Inflammatory macrophage (primary cell): ENCODE measurements around the gene DNAH9.

ENCODE experiments used
- DNase-seq, 2 donors: peaks; one replicate each; pipeline ENCODE4 v3.0.0-alpha.2; 2020 to 2022

The DNAH9 gene

DNA sequence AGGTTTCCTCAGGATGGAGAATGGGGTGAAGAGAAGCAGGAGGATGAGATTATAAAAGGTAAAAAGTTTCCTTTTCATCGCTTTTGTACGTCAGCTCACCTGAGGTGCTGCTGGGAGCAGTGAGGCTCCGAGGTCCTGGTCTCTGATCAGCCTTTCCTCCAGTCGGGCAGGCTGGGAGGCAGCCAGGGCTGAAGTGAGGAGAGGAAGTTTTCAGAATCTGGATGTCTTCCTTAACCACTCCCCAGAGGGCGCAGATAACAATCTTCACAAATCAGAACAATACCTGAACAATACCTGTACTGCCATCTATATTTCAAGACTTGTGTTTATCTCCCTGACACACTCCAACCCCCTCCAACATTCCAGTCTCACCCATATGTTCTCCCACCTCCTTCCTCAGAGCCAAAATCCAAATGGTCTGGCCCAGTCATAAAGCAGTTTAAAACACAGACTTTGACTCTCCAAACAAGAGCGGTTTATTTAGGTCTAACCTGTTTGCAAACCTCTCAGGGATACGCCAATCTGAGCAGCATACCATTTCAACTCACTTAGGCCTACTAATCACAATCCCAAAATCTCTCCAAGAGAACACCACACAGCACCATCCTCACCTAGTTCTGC, 392.2 kb downstream of the DNAH9 start:
- no peak for DNase-seq

DNA sequence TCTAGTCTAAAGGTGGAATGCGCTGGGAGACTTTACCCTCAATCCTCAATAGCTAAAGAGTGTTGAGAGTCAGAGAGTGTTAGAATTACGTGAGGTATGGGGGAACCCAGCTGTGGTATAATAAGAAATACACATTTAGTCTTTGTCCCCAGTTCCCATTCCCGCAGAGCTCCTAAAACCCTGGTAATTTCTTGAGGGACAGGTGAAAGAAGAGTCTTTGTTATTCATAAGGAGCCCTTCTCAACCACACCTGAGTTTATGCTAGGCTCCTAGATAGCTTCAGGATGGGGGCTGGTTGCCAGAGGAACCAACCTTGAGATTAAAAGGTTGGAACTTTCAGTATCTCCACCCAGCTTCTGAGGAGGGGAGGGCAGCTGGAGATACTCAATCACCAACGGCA, 393.2 kb downstream of the DNAH9 start:
- no peak for DNase-seq

DNA sequence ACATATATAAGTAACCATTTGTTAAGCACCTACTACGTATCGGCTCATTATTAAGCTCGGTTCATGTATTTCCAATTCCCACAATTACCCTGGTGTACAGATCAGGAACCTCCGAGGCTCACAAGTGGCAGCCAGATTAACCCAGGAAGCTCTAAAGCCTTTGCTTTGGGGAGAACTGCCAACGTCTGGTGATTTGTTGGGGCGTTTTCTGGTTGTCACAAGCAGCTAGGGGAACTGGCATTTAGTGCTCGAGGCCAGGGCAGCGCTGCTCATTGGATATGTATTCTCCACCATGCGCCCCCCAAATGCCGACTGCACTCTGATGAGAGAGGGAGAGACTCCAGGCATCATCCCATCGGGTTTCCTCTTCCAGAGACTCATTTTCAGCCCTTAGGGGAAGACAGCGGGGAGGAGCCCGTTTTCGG, 398.5 kb downstream of the DNAH9 start:
- peak; percentile 80 to 85 for DNase-seq

DNA sequence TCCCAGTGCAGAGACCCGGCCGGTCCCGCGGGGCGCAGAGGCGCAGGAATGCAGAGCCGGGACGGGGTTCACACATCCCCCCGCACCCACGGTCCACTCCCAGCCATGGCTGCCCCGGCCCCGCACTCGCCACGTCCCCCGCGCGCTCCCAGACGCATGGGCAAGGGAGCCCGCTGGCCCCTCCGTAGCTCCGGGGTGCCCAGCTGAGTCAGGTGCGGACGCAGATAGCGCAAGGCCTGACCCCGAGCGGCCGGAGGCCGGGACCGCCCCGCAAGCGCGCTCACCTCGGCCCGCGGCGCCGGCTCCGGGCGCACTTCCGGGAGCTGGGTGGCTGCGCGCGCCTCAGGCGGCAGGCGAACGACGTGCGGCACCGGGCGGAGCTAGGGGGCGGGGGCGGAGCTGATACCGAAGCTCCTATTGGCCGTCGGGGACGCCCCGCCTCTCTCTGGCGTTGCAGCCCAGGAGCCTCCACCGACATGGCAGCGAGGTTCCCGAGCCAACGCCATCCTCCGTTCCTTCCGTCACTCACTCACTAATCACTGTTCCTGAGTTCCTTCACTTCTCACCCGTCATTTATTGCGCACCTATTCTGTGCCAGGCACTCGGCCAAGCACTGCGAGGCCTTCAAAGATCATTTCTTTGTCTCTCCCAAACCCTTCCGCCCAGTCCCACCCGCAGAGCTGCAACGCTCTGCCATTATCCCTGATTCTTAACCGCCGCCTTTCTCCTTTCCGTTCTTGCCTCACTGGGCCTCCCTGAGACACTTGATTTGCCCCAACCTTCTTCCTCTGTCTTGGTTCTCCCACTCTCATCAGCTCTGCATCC, 399.1 kb downstream of the DNAH9 start, which contains the start of gene ZNF18:
Gene ZNF18, minus strand, starts transcription at position 329 of the 825 bp plus-strand sequence. CDS start 4,646 bp downstream, outside the sequence.
- DNase-seq, result peak; percentile 97 to 98

DNA sequence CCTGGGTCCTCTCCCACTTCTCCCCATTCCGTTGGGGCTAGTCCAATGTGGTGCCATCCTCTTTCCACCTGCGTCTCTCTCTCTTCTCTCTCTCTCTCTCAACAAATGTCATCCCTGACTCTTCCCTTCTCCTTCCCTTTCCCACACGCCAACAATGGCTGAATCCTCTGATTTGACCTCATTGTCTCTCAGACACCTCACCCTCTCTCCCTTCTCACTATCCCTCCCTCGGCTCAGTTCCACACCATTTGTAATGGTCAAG, 399.6 kb downstream of the DNAH9 start:
- DNase-seq, result no peak

DNA sequence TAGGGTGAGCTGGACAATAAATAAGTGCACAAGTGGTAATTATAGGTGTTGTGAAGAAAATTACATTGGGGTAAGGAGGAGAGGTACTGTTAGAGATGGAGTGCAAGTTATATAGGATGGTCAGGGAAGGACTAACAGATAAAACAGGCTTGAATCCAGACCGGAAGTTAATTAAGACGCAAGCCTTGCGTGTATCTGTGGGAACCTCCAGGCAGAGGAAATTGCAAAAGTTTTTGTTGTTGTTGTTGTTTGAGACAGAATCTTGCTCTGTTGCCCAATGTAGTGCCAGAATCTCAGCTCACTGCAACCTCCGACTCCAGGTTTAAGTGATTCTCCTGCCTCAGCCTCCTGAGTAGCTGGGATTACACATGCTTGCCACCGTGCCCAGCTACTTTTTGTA, 401.4 kb downstream of the DNAH9 start:
- peak; percentile 63 to 72 for DNase-seq

DNA sequence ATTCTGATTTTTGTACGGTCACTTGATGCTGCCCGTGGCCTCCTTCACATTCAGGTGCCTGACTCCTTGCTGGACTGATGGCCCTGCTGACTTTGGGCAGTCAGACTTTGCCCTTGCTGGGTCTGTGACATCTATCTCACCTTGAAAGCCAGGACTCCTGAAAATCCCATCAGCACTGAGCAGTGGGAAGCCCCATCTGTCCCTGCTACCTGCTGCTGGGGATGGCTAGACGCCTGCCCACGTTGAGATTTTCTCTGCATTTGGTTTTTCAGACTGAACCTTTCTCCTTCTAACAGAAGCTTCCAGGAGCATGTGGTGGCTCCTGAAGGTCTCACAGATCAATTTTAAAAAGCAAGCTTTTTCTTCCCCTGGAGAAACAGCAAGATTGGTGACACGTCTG, 409.2 kb downstream of the DNAH9 start:
- no peak for DNase-seq
